GM19452 (cell line): ENCODE data around the gene SLC13A2.
A peak's percentile ranks its signal among the peaks of the same experiment; 100 is the strongest.

ENCODE experiments used
- ATAC-seq: cut with Tn5 transposase; IDR thresholded peaks from one replicate; pipeline ENCODE4 v1.9.1; 2021; ENCODE audit not compliant: unreplicated experiment

SLC13A2 gene

DNA sequence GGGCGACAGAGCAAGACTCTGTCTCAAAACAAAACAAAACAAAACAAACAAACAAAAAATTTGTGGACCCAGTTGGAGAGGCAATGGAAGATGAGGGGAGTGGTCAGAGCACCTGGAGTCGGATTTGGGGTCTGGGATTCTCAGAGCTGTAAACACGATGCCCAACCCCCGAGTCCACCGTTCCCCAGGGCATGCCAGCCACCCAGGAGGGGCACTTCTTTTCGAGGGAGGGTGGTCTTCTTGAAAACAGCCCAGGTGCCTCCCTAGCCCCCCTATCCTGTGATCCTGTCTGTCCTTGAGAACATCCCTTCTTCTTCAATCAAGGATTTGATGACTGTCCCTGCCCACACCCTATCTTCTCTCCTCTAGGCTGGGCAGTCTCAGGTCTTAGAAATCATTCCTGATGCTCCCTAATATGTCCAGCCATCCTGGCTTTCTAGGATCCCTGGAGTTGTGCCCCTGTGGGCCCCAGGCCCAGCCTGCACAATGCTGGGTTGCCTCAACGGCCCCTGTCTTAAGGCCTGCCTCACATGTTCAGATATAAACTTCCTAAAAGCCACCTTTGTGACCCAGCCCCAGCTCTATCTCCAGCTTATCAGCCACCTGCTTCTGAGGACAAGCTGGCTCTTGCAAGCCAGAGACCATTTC lies 3.1 kb upstream of the SLC13A2 start:
- no peak for ATAC-seq

DNA sequence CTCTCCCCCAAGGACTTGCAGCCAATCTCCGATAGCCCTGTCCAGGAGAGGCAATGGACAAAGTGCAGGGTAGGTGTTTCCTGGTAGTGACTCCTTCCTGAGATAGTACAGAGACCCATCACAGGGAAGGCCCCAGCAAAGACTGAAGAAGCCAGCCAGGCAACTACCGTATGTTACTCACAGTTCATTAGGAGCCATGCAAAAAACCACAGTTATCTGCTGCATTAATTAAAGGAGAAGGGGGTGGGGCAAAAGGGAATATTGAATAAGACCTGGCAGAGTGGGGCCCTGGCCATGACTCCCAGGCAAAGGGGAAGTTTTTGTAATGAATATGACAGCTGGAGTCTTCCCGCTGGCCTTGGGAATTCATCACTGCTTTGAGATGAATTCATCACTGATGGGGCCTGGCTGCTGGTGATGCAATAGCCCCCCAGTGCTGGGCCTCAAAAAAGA lies 2.5 kb upstream of the SLC13A2 start:
- no peak for ATAC-seq

- no peak for ATAC-seq
These were observed 1.7 kb upstream of the SLC13A2 start for GRCh38 chr17:28471531-28472342.

GRCh38 chr17:28472871-28473497 lies 460 bp upstream of the SLC13A2 start:
- no peak for ATAC-seq

DNA sequence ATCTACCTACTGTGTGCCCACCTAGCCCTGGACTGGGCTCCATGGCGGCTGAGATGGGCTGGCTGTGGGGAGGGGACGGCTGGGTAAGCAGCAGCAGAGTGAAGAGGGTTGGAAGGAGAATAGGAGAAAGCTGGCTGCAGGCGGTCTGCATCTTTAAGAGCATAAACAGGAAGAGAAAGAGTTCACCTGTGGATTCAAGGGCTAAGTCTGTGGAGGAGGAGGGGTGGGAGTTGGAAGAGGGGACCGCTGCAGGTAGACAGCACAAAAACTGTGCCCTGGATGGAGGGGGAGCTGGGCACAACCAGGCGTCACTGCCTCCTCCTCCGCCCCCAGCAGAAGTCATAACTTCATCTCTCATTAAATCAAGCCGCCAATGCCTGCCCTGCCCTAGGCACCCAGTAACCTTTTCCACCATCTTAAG lies 677 bp downstream of the SLC13A2 start:
- ATAC-seq = no peak

DNA sequence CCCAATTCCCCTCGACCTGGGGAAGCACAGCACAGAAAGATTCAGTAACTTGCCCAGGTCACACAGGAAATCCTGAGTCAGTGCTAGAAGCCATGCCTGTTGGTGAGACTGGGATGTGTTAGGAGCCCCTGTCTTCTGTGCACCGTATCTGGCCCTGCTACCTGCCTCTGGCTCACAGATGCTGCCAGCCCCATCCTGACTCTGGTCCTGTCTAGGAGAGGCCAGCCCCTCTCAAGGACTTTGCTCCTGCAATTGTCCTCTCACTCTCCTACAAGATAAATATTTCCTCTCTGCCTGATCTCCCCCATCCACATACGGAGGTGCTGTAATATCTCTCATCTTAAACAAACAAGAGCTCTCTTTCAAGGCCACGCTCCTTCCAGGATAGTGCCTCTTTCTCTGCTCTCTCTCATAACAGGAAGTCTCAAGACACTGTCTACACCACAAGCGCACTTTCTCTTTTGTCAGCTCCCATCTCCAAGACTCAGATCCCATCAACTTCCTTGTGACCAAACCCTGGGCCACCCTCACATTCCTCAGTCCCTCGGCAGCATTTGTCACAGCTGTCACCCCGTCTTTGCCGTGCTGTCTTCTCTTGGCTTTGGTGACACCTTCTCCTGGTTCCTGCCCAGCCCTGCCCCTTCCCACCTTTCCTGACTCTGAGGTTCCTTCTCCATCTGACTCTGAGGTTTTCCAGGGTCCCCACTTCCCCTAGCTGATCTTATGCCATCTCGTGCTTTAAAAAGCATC lies 1.9 kb downstream of the SLC13A2 start:
- ATAC-seq = no peak

DNA sequence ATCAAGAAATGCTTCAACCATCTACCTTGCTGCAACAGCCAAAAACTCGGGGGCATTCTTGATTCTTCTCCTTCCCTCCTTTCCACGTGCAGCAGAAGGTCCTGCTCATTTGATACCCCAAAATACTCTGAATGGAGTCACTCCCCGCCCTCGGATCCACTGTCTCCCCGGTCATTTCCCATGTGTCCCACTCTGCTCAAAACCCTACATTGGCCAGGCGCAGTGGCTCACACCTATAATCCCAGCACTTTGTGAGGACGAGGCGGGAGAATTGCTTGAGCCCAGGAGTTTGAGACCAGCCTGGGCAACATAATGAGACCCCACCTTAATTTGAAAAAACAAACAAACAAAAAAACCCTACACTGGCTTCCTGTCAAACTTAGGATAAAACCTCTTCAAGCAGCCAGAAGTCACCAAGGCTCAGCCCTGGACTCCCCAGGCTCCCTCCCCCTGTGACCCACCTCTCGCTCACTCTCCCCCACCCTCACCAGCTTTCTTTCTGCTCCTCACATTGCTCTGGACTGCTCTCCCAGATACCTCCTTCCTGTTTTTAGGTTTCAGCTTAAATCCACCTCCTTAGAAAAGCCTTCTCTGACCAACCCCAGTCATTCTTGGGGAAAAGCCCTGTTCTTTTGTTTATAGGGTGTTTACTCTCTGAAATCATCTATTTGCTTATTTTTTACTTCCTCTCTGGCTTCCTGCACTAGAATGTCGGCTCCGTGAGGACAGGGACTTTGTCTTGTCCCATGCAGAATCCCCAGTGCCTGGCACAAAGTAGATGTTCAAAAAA lies 2.8 kb downstream of the SLC13A2 start:
- no peak for ATAC-seq

DNA sequence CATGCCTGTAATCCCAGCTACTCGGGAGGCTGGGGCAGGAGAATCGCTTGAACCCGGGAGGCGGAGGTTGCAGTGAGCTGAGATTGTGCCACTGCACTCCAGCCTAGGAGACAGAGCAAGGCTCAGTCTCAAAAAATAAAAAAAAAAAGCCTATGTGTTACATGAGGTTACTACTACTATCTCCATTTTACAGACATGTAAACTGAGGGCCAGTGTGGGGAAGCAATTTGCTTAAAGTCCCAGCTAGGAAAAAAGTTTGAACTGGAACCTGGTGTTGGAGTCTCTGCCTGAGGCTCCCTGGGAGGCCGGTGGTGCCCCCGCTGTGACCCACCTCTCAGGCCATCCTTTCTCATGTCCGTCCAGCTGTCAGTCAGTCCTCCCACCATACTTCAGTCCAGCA lies 4.5 kb downstream of the SLC13A2 start:
- ATAC-seq = no peak

DNA sequence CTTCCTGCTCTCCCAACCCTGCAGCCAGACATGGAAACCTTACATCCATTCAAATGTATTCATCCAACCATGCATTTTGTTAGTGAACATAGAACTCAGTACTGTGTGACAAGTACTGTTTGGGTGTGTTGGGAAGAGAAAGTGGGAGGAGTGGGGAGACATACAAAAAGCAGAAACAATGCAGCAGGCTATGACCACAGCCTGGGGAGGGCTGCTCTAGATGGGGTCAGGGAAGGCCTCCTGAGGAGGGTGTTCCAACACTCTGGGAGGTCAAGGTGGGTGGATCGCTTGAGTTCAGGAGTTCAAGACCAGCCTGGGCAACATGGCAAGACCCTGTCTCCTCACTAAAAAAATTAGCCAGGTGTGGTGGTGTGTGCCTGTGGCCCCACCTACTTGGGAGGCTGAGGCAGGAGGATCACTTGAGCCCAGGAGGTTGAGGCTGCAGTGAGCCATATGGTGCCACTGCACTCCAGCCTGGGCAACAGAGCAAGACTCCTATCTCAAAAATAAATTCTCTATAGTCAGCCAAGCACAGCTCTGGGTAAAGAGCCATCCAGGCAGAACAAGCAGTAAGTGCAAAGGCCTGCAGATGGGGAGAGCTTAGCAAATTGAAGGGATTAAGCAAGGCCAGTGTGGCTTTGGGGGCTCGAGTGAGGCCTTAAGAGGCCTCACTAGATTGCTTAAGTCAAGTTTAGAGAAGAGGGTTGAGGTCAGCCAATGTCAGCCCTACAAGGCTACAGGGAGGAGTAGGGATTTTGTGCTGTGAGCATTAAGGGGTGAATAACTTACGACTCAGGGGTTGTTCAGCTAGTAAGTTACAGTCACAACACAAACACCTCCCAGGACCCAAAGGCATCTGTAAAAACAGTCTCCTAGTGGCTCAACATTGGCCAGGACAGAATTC lies 5.5 kb downstream of the SLC13A2 start:
- ATAC-seq = no peak

DNA sequence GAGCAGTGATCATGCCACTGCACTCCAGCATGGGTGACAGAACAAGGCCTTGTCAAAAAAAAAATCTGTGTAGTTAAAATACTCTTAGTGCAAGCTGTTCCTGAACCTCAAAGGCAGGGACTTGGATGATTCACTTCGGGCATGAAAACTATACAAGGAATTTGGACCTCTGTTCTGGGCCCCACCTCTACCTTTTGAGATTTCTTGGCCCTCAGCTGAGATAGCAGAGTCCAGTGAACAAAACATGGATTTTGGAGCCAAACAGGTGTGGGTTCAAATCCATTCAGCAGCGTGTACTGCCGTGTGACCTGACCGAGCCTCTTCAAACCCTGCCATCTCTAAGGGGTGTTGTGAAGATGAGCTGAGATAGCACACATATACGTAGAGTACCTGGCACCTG lies 6.8 kb downstream of the SLC13A2 start:
- no peak for ATAC-seq

GRCh38 chr17:28480799-28481571 lies 7.5 kb downstream of the SLC13A2 start:
- ATAC-seq = no peak

DNA sequence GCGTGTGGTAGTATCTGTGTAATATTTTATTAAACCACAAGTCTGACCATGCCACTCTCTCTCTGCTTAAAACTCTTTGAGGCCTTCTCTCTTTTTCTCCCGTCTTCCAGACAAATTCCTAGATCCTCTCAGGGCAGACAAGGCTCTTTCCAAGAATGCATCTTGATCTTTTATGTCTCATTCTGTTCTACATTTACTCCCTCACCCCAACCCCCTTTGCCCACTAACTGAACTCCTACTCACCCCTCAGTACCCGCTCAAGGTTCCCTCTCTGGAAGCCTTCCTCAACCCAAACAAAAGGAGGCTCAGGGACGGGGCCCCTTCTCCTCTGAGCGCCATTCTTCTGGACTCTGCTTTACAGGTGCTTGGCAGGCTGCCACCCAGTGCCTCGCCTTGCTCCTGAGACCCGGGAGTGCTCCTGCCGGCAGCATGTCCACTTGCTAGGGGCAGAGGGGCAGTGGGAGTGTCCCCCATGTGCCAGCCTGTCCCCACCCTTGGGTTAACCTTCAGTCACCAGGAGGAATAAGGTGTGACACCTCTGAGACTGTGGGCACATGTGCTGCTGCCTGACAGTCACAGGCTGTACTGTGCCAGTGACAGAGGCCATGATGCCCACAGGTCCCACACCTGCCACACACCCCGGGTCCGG lies 9.2 kb downstream of the SLC13A2 start:
- no peak for ATAC-seq

GRCh38 chr17:28484296-28484695 lies 10.9 kb downstream of the SLC13A2 start:
- ATAC-seq = peak; percentile 88

GRCh38 chr17:28485049-28485448 lies 11.6 kb downstream of the SLC13A2 start:
- ATAC-seq = no peak

DNA sequence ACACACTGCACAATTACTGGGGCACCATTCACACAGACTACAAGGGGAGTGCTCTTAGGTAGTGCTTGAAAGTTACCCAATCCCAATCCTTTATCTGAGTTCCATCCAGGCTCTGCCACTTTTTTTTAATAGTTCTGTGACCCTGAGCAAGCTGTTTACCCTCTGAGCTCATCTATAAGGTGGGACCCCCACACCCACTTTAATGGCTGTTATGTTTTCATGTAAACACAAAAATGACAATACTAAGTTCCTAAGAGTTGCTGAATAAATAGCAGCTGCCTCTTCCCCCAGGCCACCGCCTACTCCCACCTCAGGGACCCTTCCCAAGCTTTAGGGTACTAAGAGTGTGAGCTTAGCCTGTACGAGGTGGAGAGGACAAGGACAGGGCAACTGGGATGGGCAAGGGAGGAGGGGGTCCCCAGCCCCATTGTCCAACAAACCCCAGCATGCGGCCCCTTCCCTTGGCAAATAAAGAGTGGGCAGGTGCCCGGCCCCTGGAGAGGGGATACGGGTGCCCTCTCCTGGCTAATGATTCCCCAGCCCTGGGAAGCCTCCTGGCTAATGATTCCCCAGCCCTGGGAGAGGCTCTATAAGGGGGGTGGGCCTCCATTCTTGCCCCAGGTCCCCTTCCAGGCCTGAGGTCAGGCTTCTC lies 14.6 kb downstream of the SLC13A2 start:
- ATAC-seq = no peak

DNA sequence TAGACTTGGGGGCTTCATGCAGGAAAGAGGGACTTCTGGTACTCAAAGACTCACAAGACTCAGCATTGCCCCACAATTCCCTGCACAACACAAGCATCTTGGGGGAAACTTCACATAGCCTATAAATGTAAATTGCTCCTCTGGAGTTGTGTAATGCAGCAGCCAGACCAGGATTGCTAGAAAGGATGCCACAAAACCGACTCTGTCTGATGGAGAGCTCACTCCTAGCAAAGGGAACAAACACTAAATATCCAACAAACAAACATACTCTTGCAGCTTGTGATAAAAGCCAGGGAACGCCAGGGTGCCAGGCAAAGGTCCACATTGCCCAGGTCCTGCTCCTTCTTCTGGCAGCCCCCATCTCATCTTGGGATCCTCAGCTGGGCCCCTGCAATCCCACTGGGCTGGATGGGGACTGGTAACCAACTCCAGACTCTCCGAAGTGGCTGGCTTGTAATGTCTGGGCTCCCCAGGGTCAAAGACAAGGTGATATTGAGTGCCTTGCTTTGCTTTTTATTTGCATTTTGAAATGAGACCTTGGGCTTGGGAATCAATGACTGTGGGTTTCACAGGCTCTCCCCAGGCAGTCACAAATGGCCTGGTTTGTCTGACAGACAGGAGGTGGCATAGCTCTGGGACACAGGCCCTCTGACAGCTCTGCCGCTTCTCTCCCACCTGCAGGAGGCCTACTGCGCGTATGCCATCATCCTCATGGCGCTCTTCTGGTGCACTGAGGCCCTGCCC lies 15.3 kb downstream of the SLC13A2 start:
- ATAC-seq = no peak

DNA sequence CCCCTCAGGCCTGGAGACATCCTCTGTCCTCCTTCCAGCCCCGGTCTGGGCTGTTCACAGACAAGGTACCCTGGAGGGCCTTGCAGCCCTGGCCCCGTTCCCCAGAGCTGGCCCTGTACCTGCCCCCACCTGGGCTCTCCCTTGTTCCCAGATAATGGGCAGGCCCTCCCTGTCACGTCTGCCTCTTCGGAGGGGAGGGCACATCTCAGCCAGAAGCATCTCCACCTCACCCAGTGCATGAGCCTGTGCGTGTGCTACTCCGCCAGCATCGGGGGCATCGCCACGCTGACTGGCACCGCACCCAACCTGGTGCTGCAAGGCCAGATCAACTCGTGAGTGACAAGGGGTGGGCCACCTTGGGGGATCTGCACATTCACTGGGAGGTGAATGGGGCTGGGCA lies 17.8 kb downstream of the SLC13A2 start:
- ATAC-seq = no peak
